Activated CD8-positive, alpha-beta T cell treated with anti-CD3 and anti-CD28 coated beads for 36 hours (primary cell): Measurements from ENCODE around the gene IFITM10. TPM values are rescaled to one million over a fixed set of nuclear protein-coding genes. Genes with fewer than 3 reads are reported as not detected.

ENCODE experiments used
- ATAC-seq: fragments of 200-7000 bp; cut with Tn5 transposase; one replicate; pipeline ENCODE4 v1.10.0; 2021; ENCODE audit warnings: mild to moderate bottlenecking, moderate library complexity
- CTCF ChIA-PET: fragments of 350-600 bp; sonication (Branson Sonifier 250); formaldehyde crosslinking; loops from one replicate; lab custom pipeline; 2021; ENCODE audit warnings: antibody characterized with exemption; lab: Charles Lee
- POLR2A ChIA-PET: fragments of 350-600 bp; sonication (Branson Sonifier 250); formaldehyde crosslinking; loops from one replicate; lab custom pipeline; 2021; ENCODE audit warnings: antibody characterized with exemption; lab: Charles Lee
- DNase-seq: peaks from one replicate; pipeline ENCODE4 v3.0.0-alpha.2; 2020
- H3K27ac Mint-ChIP-seq: one replicate; pipeline ENCODE4 v1.8.0; 2021; ENCODE audit warnings: mild to moderate bottlenecking, mixed read lengths
- H3K27me3 Mint-ChIP-seq: one replicate; pipeline ENCODE4 v1.8.0; 2021; ENCODE audit warnings: mixed read lengths
- H3K36me3 Mint-ChIP-seq: one replicate; pipeline ENCODE4 v1.8.0; 2021; ENCODE audit warnings: low read depth, mixed read lengths
- H3K4me1 Mint-ChIP-seq: one replicate; pipeline ENCODE4 v1.8.0; 2021; ENCODE audit warnings: low read depth, mixed read lengths
- H3K4me3 Mint-ChIP-seq: one replicate; pipeline ENCODE4 v1.8.0; 2021; ENCODE audit warnings: mild to moderate bottlenecking, moderate library complexity, mixed read lengths
- H3K9me3 Mint-ChIP-seq: one replicate; pipeline ENCODE4 v1.8.0; 2021; ENCODE audit warnings: mixed read lengths
- CTCF ChIP-seq: fragments of 200-600 bp; IDR thresholded peaks from one replicate; pipeline ENCODE4 v1.8.0; 2022; ENCODE audit warnings: antibody characterized with exemption, mild to moderate bottlenecking
- intact Hi-C: fragments of 100-400 bp; cut with micrococcal nuclease; formaldehyde crosslinking; loops from one replicate; pipeline ENCODE4 v1.10.0; 2022
- total RNA-seq, 2 experiments: library from RNA; stranded (reverse); gene quantifications; one replicate each; pipeline ENCODE4 v1.2.3, GENCODE V29; 2021

IFITM10 gene
- total RNA-seq, 2 experiments from 2014 or later, result 0.07 to 0.31 TPM

GRCh38 chr11:1742869-1743584 is 7.4 kb downstream of the IFITM10 start:
- Mint-ChIP-seq H3K9me3 (peaks cover 2% of the 10 kb centered on the region), H3K4me3 (no peak overlapping the region), H3K27me3 (peaks cover 2% of the 10 kb centered on the region), H3K27ac (no peak overlapping the region), H3K36me3 (no peaks in the 10 kb centered on the region), H3K4me1 (no peaks in the 10 kb centered on the region)
- ChIA-PET POLR2A (no interaction called here), CTCF (no interaction called here)
- no peak for DNase-seq
- ATAC-seq, result no peak
- no peak for TF ChIP-seq CTCF
- intact Hi-C loops, result no loop called here

- Mint-ChIP-seq H3K27me3 (peaks cover 2% of the 10 kb centered on the region), H3K4me1 (no peaks in the 10 kb centered on the region), H3K27ac (no peak overlapping the region), H3K9me3 (peaks cover 4% of the 10 kb centered on the region), H3K36me3 (no peaks in the 10 kb centered on the region), H3K4me3 (no peak overlapping the region)
- no peak for DNase-seq
- POLR2A ChIA-PET, result no interaction called here
- peak; percentile 88 for ATAC-seq
- intact Hi-C loops, result no loop called here
- CTCF ChIA-PET, result no interaction called here
- TF ChIP-seq CTCF, result no peak
Observed at GRCh38 chr11:1742371-1742770, 8.0 kb downstream of the IFITM10 start.

- Mint-ChIP-seq H3K27ac (no peak overlapping the region), H3K27me3 (peaks cover 2% of the 10 kb centered on the region), H3K4me1 (no peaks in the 10 kb centered on the region), H3K9me3 (peaks cover 6% of the 10 kb centered on the region), H3K36me3 (no peaks in the 10 kb centered on the region), H3K4me3 (no peak overlapping the region)
- TF ChIP-seq CTCF, result no peak
- POLR2A ChIA-PET, result no interaction called here
- no peak for DNase-seq
- ATAC-seq, result no peak
- intact Hi-C loops, result no loop called here
- CTCF ChIA-PET, result no interaction called here
Observed at GRCh38 chr11:1741741-1742140, 8.7 kb downstream of the IFITM10 start.

GRCh38 chr11:1740786-1741530 is 9.4 kb downstream of the IFITM10 start:
- ATAC-seq (no peak), DNase-seq (no peak)
- CTCF ChIA-PET, result interaction anchor here (1.3 kb wide), 1 partner anchor 92 kb away, joined by 3 read pairs; no protein-coding TSS in a partner anchor
- POLR2A ChIA-PET, result interaction anchor here (1.3 kb wide), 1 partner anchor 17 kb away, joined by 4 read pairs; no protein-coding TSS in a partner anchor
- H3K9me3 Mint-ChIP-seq, result peaks cover 12% of the 10 kb centered on the region
- intact Hi-C loops, result no loop called here
- H3K27ac Mint-ChIP-seq, result no peak overlapping the region
- TF ChIP-seq CTCF, result no peak
- H3K36me3 Mint-ChIP-seq, result peaks cover 5% of the 10 kb centered on the region
- no peaks in the 10 kb centered on the region for H3K4me1 Mint-ChIP-seq
- no peak overlapping the region for H3K4me3 Mint-ChIP-seq
- peaks cover 2% of the 10 kb centered on the region for H3K27me3 Mint-ChIP-seq

- ChIA-PET CTCF (interaction anchor here (1.1 to 1.3 kb wide), 2 partner anchors 15 to 93 kb away, joined by 3 read pairs; no protein-coding TSS in a partner anchor), POLR2A (no interaction called here)
- Mint-ChIP-seq H3K36me3 (peaks cover 5% of the 10 kb centered on the region), H3K27me3 (peaks cover 2% of the 10 kb centered on the region), H3K9me3 (peaks cover 15% of the 10 kb centered on the region), H3K4me1 (no peaks in the 10 kb centered on the region), H3K27ac (no peak overlapping the region), H3K4me3 (no peak overlapping the region)
- intact Hi-C loops, result no loop called here
- no peak for ATAC-seq
- no peak for DNase-seq
- no peak for TF ChIP-seq CTCF
Observed at GRCh38 chr11:1739576-1739975, 10.8 kb downstream of the IFITM10 start.
